Activated T-cell treated with anti-CD3 and anti-CD28 coated beads, Interleukin-2, amount 50 U/mL, for 1 hour (primary cell): ENCODE measurements around the gene APOBEC3F.
"Not testable (repeated sequence)": the region's sequence is repeated elsewhere in the genome, so short reads cannot be mapped to it uniquely, and the experiment has no call there.

ENCODE experiments used
- DNase-seq: peaks from one replicate; pipeline ENCODE4 v3.0.0-alpha.2; 2020

APOBEC3F gene

GRCh38 chr22:39028281-39028680 lies 12.4 kb upstream of the APOBEC3F start:
- no peak for DNase-seq

DNA sequence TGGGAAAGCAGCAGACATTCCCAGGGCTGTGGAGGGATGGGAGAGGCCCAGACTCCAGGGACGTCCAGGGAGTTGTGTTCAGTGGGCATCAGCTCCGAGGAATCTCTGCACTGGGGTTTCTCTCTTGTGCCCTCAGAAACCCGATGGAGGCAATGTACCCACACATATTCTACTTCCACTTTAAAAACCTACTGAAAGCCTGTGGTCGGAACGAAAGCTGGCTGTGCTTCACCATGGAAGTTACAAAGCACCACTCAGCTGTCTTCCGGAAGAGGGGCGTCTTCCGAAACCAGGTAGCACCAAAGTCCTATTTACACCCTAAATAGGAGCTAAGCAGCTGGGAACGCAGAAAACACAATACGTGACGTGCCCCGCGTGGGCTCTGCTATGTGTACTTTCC lies 11.4 kb upstream of the APOBEC3F start:
- no peak for DNase-seq

DNA sequence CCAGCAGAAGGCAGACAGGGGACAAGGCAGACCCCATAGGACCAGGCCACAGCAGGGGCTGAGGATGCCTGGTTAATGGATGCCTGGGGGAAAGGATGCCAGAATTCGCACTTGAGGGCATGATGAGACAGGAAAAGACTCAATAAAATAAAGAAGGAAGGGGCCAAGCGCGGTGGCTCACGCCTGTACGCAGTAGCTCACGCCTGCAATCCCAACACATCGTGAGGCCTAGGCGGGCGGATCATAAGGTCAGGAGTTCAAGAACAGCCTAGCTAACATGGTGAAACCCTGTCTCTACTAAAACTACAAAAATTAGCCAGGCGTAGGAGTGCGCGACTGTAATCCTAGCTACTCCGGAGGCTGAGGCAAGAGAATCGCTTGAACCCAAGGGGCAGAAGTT lies 10.0 kb upstream of the APOBEC3F start:
- no peak for DNase-seq

DNA sequence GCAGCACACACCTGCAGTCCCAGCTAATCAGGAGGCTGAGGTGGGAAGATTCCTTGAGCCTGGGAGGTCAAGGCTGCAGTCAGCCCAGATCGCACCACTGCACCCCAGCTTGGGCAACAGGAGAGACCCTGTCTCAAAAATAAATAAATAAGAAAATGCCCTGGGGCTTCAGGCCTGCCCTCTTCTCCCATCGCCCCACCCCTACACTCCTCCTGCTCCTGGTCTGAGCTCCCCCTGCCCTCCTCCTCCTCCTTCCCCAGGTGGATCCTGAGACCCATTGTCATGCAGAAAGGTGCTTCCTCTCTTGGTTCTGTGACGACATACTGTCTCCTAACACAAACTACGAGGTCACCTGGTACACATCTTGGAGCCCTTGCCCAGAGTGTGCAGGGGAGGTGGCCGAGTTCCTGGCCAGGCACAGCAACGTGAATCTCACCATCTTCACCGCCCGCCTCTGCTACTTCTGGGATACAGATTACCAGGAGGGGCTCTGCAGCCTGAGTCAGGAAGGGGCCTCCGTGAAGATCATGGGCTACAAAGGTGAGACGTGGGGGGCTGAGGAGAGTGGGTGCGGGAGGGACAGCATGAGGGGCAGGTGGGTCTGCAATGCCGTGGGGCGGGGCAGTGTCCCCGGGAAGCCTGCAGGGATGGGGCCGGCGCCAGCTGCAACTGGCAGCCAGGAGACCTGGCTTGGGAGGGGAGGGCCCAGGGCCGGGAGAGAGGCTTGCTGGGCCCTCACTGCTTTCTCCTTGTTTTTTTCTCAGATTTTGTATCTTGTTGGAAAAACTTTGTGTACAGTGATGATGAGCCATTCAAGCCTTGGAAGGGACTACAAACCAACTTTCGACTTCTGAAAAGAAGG lies 9.0 kb upstream of the APOBEC3F start:
- not testable (repeated sequence) for DNase-seq

GRCh38 chr22:39037071-39037470 lies 3.6 kb upstream of the APOBEC3F start:
- not testable (repeated sequence) for DNase-seq

DNA sequence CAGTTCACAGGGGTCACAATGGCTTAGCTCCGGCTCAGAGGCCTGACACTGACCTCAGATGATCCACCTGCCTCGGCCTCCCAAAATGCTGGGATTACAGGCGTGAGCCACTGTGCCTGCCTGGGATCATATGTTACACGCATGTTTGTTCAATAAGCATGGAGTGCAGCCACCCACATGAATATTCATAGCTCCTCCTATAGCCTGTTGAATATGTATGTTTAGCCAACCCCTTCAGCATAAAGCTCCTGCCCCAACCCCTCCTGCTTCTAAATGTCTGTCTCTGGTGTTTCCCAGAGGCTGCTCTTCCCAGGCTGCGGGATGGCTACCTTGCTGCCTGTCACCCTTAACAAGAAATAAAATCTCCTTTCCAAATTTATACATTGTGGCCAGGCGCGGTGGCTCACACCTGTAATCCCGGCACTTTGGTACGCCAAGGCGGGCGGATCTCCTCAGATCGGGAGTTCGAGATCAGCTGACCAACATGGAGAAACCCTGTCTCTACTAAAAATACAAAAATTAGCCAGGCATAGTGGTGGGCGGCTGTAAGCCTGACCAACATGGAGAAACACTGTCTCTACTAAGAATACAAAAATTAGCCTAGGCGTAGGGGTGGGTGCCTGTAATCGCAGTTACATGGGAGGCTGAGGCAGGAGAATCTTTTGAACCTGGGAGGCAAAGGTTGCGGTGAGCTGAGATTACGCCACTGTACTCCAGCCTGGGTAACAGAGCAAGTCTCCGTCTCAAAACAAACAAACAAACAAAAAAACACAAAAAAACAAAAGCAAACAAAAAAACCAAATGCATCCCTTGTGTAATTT lies 1.1 kb upstream of the APOBEC3F start:
- DNase-seq, result no peak

DNA sequence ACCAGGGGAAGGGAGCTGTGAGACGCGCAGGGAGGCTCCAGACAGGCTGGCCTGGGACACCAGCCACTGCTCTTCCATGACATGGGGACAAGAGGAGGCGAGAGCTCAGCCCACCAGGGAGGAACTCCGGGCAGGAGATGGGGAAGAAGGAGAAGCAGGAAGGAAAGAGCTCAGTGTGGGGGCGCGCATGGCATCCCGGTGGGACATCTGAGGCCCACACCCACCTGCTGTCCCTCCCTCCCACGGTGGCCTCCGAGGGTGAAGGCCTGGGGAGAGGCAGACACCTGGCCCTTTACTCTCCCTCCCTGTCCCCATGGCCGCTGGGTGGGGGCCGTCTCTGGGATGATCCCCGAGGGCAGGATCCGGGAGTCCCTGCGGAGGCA lies 518 bp upstream of the APOBEC3F start:
- DNase-seq, result peak; percentile 29

GRCh38 chr22:39041908-39042307 lies 1.2 kb downstream of the APOBEC3F start:
- DNase-seq, result no peak

DNA sequence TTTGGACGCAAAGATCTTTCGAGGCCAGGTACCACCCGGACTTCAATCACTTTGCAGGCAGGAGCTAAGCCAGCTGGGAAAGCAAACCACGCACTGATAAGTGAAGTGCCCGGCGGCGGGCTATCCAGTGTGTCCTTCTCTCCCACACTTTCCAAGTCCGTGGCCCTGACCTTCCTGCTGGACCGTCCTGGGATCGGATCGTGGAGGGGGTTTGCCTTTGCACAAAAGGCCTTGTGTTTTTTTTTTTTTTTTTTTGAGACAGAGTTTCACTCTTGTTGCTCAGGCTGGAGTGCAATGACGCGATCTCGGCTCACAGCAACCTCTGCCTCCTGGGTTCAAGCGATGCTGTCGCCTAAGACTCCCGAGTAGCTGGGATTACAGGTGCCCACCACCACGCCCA lies 2.4 kb downstream of the APOBEC3F start:
- not testable (repeated sequence) for DNase-seq

GRCh38 chr22:39045136-39045535 lies 4.5 kb downstream of the APOBEC3F start:
- not testable (repeated sequence) for DNase-seq

DNA sequence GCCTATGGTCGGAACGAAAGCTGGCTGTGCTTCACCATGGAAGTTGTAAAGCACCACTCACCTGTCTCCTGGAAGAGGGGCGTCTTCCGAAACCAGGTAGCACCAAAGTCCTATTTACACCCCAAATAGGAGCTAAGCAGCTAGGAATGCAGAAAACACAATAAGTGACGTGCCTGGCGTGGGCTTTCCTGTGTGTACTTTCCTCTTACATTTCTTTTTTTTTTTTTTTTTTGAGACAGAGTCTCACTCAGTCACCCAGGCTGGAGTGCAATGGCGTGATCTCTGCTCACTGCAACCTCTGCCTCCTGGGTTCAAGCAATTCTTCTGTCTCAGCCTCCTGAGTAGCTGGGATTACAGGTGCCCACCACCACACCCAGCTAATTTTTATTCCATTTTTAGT lies 8.8 kb downstream of the APOBEC3F start:
- DNase-seq, result not testable (repeated sequence)

GRCh38 chr22:39051844-39052495 lies 11.3 kb downstream of the APOBEC3F start:
- not testable (repeated sequence) for DNase-seq

- no peak for DNase-seq
Measured at GRCh38 chr22:39055658-39056057, 15.0 kb downstream of the APOBEC3F start.

DNA sequence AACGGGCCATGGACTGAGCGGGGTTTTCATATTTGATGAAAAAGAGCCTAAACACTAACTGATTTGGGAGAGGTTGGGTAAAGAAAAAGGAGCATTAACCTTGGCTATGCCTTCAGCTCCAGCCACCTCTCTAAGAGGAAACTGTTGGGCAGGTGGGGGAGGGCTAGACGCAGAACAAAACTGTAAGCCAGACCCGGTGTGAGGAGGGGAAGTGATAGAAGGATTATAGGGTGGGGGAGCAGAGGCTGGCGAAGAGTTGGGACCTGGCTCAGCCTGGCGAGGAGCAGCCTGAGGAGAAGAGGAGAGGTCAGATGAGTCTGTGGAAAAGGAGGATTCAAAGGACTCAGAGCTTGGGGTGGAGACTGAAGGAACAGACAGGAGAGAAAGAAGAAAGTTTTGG lies 20.6 kb downstream of the APOBEC3F start:
- DNase-seq, result not testable (repeated sequence)

DNA sequence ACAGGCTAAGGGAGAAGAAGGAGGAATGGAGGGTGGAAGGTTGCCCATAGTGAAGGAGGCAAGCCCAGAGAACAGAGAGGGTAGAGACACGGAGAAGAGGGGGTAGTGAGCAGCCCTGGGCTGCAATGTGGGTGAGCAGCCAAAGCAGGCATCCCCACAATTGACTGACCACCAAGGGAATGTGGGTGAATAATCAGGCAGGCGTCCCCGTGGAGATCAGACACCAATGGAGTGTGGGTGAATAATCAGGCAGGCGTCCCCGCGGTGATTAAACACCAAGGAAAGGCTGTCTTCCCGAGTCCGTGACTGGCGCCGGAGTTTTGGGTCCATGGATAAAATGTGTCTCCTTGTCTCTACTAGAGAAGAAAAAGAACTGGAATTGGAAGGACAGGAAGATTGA lies 21.3 kb downstream of the APOBEC3F start:
- not testable (repeated sequence) for DNase-seq

DNA sequence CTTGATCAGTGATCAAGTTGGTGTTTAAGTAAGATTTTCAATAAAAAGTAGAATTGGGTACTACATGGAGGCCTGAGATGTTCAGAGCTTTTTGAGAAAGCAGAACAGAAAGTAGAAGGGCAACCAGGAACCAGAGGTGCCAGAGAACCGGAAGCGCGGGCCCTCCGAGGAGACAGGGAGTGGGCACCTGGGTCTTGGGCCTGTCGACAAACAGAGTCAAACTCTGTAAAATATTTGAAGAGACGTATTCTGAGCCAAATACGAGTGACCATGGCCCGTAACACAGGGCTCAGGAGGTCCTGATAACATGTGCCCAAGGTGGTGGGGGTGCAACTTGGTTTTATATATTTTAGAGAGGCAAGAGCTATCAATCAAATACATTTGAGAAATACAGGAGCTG lies 23.2 kb downstream of the APOBEC3F start:
- DNase-seq, result not testable (repeated sequence)

DNA sequence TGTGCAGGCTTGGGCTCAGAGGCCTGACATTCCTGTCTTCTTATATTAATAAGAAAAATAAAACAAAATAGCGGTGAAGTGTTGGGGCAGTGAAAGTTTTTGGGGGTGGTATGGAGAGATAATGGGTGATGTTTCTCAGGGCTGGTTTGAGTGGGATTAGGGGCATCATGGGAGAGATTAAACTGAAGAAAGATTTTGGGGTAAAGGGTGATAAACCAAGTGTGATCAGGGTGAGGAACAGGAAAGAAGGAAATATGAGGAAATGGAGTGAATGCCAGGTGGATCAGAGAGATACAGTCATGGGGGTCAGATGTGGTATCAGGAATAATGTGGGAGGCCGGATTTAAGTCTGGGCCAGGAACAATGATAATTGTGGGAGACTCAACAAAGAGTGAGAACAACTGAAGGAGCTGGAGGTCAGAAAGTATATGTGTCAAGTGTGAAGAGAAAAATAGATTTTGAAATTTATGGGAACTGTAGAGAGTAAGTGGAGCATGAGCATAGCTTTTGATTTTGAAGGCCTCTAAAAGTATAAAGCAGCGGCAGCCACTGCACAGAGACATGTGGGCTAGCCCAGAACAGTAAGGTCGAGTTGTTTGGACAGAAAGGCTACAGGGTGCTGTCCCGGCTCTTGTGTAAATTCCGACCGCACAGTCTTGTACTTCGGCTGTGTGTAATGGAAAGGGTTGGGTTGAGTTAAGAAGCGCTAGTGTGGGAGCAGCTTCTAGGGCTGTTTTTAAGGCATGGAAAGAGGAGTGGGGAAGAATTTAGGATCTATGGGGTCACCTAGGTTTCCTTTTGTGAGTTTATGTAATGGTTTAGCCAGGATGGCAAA lies 26.0 kb downstream of the APOBEC3F start:
- not testable (repeated sequence) for DNase-seq

DNA sequence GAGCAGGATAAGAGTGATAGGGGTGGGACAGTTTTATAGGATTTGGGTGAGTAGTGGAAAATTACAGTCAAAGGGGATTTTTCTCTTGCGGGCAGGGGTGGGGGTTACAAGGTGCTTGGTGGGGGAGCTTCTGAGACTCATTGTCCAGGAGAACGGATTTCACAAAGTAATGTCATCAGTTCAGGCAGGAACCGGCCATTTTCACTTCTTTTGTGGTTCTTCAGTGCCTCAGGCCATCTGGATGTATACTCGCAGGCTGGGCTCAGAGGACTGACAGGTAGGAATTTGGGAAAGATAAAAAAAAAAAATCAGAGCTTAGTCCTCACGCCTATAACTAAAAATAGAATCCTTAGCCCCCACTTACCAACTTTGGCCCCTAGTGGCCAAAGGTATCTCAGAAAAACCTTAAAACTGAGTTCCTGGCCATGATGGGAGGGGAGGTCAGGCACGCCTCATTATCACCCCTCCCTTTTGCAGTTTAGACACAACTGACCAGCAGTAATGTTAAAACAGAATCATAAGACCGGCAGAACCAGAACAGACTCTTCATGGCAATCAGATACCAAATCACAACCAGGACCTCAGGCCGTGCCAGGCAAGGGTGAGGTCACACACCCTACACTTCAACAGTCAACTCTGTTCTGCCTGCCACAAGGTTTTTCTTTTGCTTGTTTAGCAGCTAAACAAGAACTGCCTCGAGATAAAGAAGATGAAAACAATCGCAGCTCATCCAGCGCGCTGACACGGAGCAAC lies 27.5 kb downstream of the APOBEC3F start:
- no peak for DNase-seq

- DNase-seq, result no peak
Measured at GRCh38 chr22:39070186-39070585, 29.5 kb downstream of the APOBEC3F start.

DNA sequence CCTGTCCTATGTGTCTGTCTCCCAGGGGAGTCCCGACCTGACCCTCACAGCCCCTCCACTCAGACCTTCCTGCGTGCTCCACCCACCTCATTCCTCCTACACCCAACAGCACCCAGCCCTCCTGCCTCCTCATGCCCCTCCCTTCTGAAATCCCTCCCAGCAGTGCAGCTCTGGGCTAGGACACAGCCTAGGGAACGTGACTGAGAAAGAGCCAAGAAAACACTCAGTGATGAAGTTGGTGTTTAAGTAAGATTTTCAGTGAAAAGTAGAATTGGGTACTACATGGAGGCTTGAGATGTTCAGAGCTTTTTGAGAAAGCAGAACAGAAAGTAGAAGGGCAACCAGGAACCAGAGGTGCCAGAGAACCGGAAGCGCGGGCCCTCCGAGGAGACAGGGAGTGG lies 31.9 kb downstream of the APOBEC3F start:
- not testable (repeated sequence) for DNase-seq

- DNase-seq, result no peak
Measured at GRCh38 chr22:39073981-39074380, 33.3 kb downstream of the APOBEC3F start.
